ENCODE data around the gene ACACA. TPM values are rescaled to one million over a fixed set of nuclear protein-coding genes. Genes with fewer than 3 reads are reported as not detected.
"Not testable (repeated sequence)": the region's sequence is repeated elsewhere in the genome, so short reads cannot be mapped to it uniquely, and the experiment has no call there.

ACACA gene
- total RNA-seq, 4 donors from 2014 or later: 30.0 to 69.7 (median 49.9) TPM

GRCh38 chr17:37359682-37360188 is 46.9 kb downstream of the ACACA start:
- Histone ChIP-seq H3K9me3 (no peaks in the 10 kb centered on the region), H3K27ac (peak overlapping the region; percentile 77 to 96 (median 88)), H3K36me3 (no peaks in the 10 kb centered on the region), H3K4me1 (peaks cover 0 to 32% (median 12%) of the 10 kb centered on the region in 4 donors), H3K4me3 (peak overlapping the region; percentile 52 to 92 (median 82)), H3K27me3 (no peaks in the 10 kb centered on the region)
- peak in 1 of 2 donors; percentile 54 for DNase-seq (ENCODE audit: low spot score in 2 of 2)
- 5% methylated on average over 15 to 17 of the region's 18 CpGs for WGBS, 2 donors
- TF ChIP-seq CTCF (IDR thresholded peaks at IDR 0.05) (no peak), EP300 (IDR thresholded peaks at IDR 0.05) (no peak)

- TF ChIP-seq EP300 (IDR thresholded peaks at IDR 0.05): peak in 1 of 2 donors; percentile 32
- peak; percentile 37 to 85 for TF ChIP-seq POLR2A (IDR thresholded peaks at IDR 0.05)
- peak; percentile 39 to 77 (median 72) for TF ChIP-seq CTCF (IDR thresholded peaks at IDR 0.05)
- Histone ChIP-seq H3K9me3 (no peaks in the 10 kb centered on the region), H3K4me1 (peaks cover 0 to 32% (median 12%) of the 10 kb centered on the region in 4 donors), H3K36me3 (no peaks in the 10 kb centered on the region), H3K27me3 (no peaks in the 10 kb centered on the region), H3K27ac (peak overlapping the region; percentile 77 to 96 (median 88)), H3K4me3 (peak overlapping the region; percentile 77 to 96 (median 90))
- whole genome bisulfite sequencing, 2 donors: 0% methylated on average over 29 to 32 of the region's 88 CpGs
- DNase-seq (ENCODE audit: low spot score in 2 of 2): peak; percentile 88 to 92
Measured at GRCh38 chr17:37358830-37359681, 47.6 kb downstream of the ACACA start.

GRCh38 chr17:37358098-37358829 is 48.4 kb downstream of the ACACA start:
- Histone ChIP-seq H3K9me3 (no peaks in the 10 kb centered on the region), H3K4me1 (peaks cover 0 to 32% (median 12%) of the 10 kb centered on the region in 4 donors), H3K4me3 (peak overlapping the region; percentile 77 to 96 (median 90)), H3K36me3 (no peaks in the 10 kb centered on the region), H3K27ac (peak overlapping the region; percentile 77 to 96 (median 88)), H3K27me3 (no peaks in the 10 kb centered on the region)
- peak in 1 of 2 donors; percentile 16 for DNase-seq (ENCODE audit: low spot score in 2 of 2)
- 2 to 4% methylated on average over 17 to 18 of the region's 21 CpGs for WGBS, 2 donors
- no peak for TF ChIP-seq CTCF (IDR thresholded peaks at IDR 0.05)
- no peak for TF ChIP-seq POLR2A (IDR thresholded peaks at IDR 0.05)
- TF ChIP-seq EP300 (IDR thresholded peaks at IDR 0.05): no peak

GRCh38 chr17:37356796-37357569 is 49.7 kb downstream of the ACACA start:
- DNase-seq (ENCODE audit: low spot score in 2 of 2); H3K27me3 ChIP-seq; H3K4me3 ChIP-seq; H3K9me3 ChIP-seq; H3K36me3 ChIP-seq; H3K27ac ChIP-seq: not testable (repeated sequence)
- H3K4me1 ChIP-seq: peaks cover 0 to 32% (median 12%) of the 10 kb centered on the region in 4 donors
- WGBS, 2 donors: 88% methylated on average over 12 of the region's 12 CpGs

GRCh38 chr17:37346863-37347402 is 59.7 kb downstream of the ACACA start:
- 93 to 95% methylated on average over 8 of the region's 8 CpGs for WGBS, 2 donors
- not testable (repeated sequence) for H3K27ac ChIP-seq; H3K9me3 ChIP-seq; DNase-seq (ENCODE audit: low spot score in 2 of 2); H3K4me3 ChIP-seq; H3K27me3 ChIP-seq; H3K4me1 ChIP-seq; H3K36me3 ChIP-seq

Measured in tibial nerve (tissue), 4 donors.